Fibroblast of lung (primary cell): ENCODE data around the gene HNRNPLL.

Experiments
- CTCF ChIP-seq, 2 donors: IDR thresholded peaks in 1 of 2; conservative IDR thresholded peaks in 1 of 2; 1 replicate in 1 of 2; 2 replicates in 1 of 2; pipeline ENCODE4 v1.5.1; 2011 to 2012; ENCODE audit warnings: low read length in 2 of 2, control low read depth in 1 of 2, inconsistent platforms in 1 of 2, low read depth in 1 of 2, mild to moderate bottlenecking in 1 of 2
- EZH2 ChIP-seq: IDR thresholded peaks from 2 replicates; pipeline ENCODE4 v1.5.1; 2012; ENCODE audit warnings: low read length, control low read depth, mild to moderate bottlenecking; ENCODE audit errors: missing control alignments

GRCh38 chr2:38560092-38560491 lies 42.6 kb downstream of the HNRNPLL start:
- TF ChIP-seq CTCF (conservative IDR thresholded peaks at IDR 0.05 in 1 of 2, IDR thresholded peaks at IDR 0.05 in 1 of 2; ENCODE audit: low read depth in 1 of 2, low read length in 2 of 2) = no peak
- no peak for TF ChIP-seq EZH2
